Heart left ventricle (tissue), 13 donors: ENCODE measurements around the gene CPNE9.

Experiments
- CTCF ChIP-seq, 12 donors: fragments of 200-600 bp; sonication (generic) in 4 of 12; IDR thresholded peaks; one replicate each; pipeline versions ENCODE4 v1.5.0 to v1.8.0; 2018 to 2022; ENCODE audit warnings: antibody characterized with exemption in 12 of 12, mild to moderate bottlenecking in 5 of 12
- POLR2A ChIP-seq, 2 donors: fragments of 450-650 bp; IDR thresholded peaks; one replicate each; pipeline ENCODE4 v1.6.1; 2017; ENCODE audit warnings: antibody characterized with exemption in 2 of 2, mild to moderate bottlenecking in 2 of 2, moderate library complexity in 2 of 2
- donor health status: ischemic (EF 13 %, LVEDD 7.1; RV severe dilation, severe dysfunction).
- donor health status: DM: no; HTN: yes; CAD: no.
- donor health status: DM: no; HTN: no; CAD: no.
- donor health status: ischemic (EF 25% LVEDD 6.9; RV normal size, moderate dysfunction).
- donor health status: ischemic (EF 25% LVEDD 5.7; RV mildly dilated, moderate dysfunction).
- donor health status: ischemic (EF 35%, LVEDD 5.7; RV mildly dilated, moderate dysfunction).
- donor health status: nonischemic (EF 11% LVEDD 7.7; RV severe dilation, severe dysfunction).
- donor health status: DM: yes; HTN: yes; CAD: no.
- donor health status: PGD.
- donor health status: ischemic (EF 29% LVEDD 5.4; RV normal size, mild dysfunction).
- donor health status: nonischemic (EF 23%, LVEDD 6.1; RV moderate dilation, normal function).

- TF ChIP-seq CTCF (IDR thresholded peaks at IDR 0.05) (no peak), POLR2A (IDR thresholded peaks at IDR 0.05) (no peak)
These were observed 38.9 kb downstream of the CPNE9 start for GRCh38 chr3:9742560-9742959.
